Activated CD8-positive, alpha-beta memory T cell treated with anti-CD3 and anti-CD28 coated beads, Interleukin-2, amount 10 ng/mL, durations not matched to agents 7 days and 5 days (primary cell): ENCODE measurements around the gene TBXAS1. TPM values are rescaled to one million over a fixed set of nuclear protein-coding genes. Genes with fewer than 3 reads are reported as not detected.

Experiments
- ATAC-seq: fragments of 150-1000 bp; cut with Tn5 transposase; one replicate; pipeline ENCODE4 v1.10.0; 2021; ENCODE audit warnings: moderate library complexity
- CTCF ChIA-PET: fragments of 350-600 bp; sonication (Branson Sonifier 250); formaldehyde crosslinking; loops from one replicate; lab custom pipeline; 2021; ENCODE audit warnings: antibody characterized with exemption; lab: Charles Lee
- DNase-seq: peaks from one replicate; pipeline ENCODE4 v3.0.0-alpha.2; 2020
- H3K27ac Mint-ChIP-seq: one replicate; pipeline ENCODE4 v1.8.0; 2021; ENCODE audit warnings: mild to moderate bottlenecking, mixed read lengths
- H3K27me3 Mint-ChIP-seq: one replicate; pipeline ENCODE4 v1.8.0; 2021; ENCODE audit warnings: mixed read lengths
- H3K36me3 Mint-ChIP-seq: one replicate; pipeline ENCODE4 v1.8.0; 2021; ENCODE audit warnings: mild to moderate bottlenecking, mixed read lengths
- H3K4me1 Mint-ChIP-seq: one replicate; pipeline ENCODE4 v1.8.0; 2021; ENCODE audit warnings: mixed read lengths
- H3K4me3 Mint-ChIP-seq: one replicate; pipeline ENCODE4 v1.8.0; 2021; ENCODE audit warnings: mild to moderate bottlenecking, moderate library complexity, mixed read lengths
- H3K9me3 Mint-ChIP-seq: one replicate; pipeline ENCODE4 v1.8.0; 2022; ENCODE audit warnings: low read depth, mixed read lengths
- total RNA-seq, 2 experiments: library from RNA; stranded (reverse); gene quantifications; one replicate each; pipeline ENCODE4 v1.2.3, GENCODE V29; 2021

The TBXAS1 gene
- total RNA-seq, 2 experiments from 2014 or later: 1.7 to 3.9 TPM

DNA sequence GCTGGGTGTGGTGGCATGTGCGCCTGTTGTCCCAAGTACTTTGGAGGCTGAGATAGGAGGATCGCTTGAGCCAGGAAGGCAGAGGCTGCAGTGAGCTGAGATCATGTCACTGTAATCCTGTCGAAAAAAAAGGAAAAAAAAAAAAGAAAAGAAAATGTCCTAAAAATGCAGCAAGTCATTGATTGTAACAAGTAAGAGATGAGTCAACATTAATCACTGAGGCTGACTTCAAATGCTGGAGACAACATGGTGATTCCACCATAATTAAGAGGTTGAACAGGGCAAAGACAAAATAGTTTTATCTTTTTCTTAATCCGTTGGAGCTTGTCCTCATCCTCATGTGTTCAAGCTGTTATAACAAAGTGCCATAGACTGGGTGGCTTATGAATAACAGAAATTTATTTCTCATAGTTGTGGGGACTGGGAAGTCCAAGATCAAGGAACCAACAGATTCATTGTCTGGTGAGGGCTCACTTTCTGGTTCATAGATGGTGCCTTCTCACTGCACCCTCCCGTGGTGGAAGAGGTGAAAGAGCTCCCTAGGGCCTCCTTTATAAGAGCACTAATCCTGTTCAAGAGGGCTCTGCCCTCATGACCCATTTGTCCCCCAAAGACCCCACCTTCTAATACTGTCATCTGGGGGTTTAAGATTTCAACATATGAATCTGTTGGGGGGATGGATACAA, 60.3 kb downstream of the TBXAS1 start:
- H3K27ac Mint-ChIP-seq: no peak overlapping the region
- peaks cover 1% of the 10 kb centered on the region for H3K36me3 Mint-ChIP-seq
- H3K4me3 Mint-ChIP-seq: no peak overlapping the region
- H3K9me3 Mint-ChIP-seq: no peaks in the 10 kb centered on the region
- ATAC-seq: no peak
- H3K27me3 Mint-ChIP-seq: peaks cover 18% of the 10 kb centered on the region
- H3K4me1 Mint-ChIP-seq: peaks cover 10% of the 10 kb centered on the region
- CTCF ChIA-PET: interaction anchor here (1.2 kb wide), 1 partner anchor 79 kb away, joined by 4 read pairs; no protein-coding TSS in a partner anchor
- DNase-seq: no peak

DNA sequence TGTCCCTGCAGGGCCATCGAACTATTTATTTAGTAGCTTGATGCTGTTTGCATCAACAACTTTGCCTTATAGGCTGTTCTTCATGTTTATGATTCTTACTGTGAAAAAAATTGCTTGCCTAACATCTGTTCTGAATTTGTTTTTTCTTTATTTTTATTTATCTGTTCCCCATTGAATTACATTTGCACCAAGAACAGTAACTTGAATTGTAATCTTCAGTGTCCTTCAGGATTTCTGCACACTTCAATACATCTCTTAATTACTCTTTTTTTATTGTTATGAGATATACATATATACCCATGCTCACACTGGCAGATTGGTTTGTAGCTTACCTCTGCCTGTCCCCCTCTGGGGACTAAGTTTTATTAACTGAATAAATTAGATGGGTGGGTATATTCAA, 64.4 kb downstream of the TBXAS1 start:
- H3K36me3 Mint-ChIP-seq: no peaks in the 10 kb centered on the region
- no peaks in the 10 kb centered on the region for H3K4me1 Mint-ChIP-seq
- no peaks in the 10 kb centered on the region for H3K9me3 Mint-ChIP-seq
- peaks cover 25% of the 10 kb centered on the region for H3K27me3 Mint-ChIP-seq
- CTCF ChIA-PET: no interaction called here
- H3K27ac Mint-ChIP-seq: no peak overlapping the region
- H3K4me3 Mint-ChIP-seq: no peak overlapping the region
- DNase-seq (no peak), ATAC-seq (no peak)

DNA sequence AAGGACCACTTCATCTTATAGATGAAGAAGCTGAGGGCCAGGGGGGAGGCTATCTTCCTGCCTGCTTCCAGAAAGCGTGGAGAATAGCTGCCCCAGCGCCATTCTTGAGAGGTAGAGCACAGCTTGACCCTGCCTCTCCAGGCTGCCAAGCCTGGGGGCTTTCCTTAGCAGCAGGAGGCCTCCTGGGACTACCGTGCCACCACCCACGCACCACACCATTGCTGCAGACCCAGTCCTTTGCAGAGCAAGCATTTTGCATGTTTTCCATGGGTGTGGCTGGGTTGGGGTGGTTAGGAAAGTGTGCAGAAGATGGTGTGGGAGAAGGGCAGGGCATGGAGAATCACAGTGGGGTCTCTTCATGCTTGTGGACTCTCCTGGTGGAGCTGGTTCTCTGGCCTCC, 64.9 kb downstream of the TBXAS1 start:
- no peaks in the 10 kb centered on the region for H3K9me3 Mint-ChIP-seq
- no peak overlapping the region for H3K4me3 Mint-ChIP-seq
- H3K27ac Mint-ChIP-seq: no peak overlapping the region
- no peaks in the 10 kb centered on the region for H3K36me3 Mint-ChIP-seq
- DNase-seq: no peak
- no peaks in the 10 kb centered on the region for H3K4me1 Mint-ChIP-seq
- H3K27me3 Mint-ChIP-seq: peaks cover 24% of the 10 kb centered on the region
- CTCF ChIA-PET: no interaction called here
- no peak for ATAC-seq

- Mint-ChIP-seq H3K27ac (no peak overlapping the region), H3K27me3 (peaks cover 24% of the 10 kb centered on the region), H3K4me3 (no peak overlapping the region), H3K36me3 (no peaks in the 10 kb centered on the region), H3K4me1 (no peaks in the 10 kb centered on the region), H3K9me3 (no peaks in the 10 kb centered on the region)
- ATAC-seq: no peak
- DNase-seq: no peak
- CTCF ChIA-PET: no interaction called here
Observed at GRCh38 chr7:139895141-139895829, 66.2 kb downstream of the TBXAS1 start.

DNA sequence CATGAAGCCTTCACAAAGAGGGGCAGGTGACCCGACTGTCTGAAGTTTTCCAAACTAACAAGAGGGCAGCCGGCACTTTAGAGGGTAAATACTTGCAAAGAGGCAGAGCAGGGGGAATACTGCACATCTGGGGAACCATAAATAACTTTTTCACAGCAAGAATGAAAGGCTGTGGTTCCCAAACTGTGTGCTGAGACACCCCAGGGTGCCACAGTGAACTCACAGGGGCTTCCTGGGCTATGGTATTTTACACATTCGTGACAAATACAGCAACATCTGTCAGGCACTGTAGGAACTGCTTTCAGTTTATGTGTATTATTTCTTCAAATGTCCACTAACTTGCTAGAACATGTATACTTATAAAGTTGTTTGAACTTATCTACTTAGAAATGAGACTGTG, 67.2 kb downstream of the TBXAS1 start:
- no peak for DNase-seq
- CTCF ChIA-PET: no interaction called here
- Mint-ChIP-seq H3K9me3 (no peaks in the 10 kb centered on the region), H3K36me3 (no peaks in the 10 kb centered on the region), H3K4me3 (no peak overlapping the region), H3K27ac (no peak overlapping the region), H3K27me3 (peaks cover 22% of the 10 kb centered on the region), H3K4me1 (no peaks in the 10 kb centered on the region)
- ATAC-seq: no peak

- no peak for DNase-seq
- H3K36me3 Mint-ChIP-seq: no peaks in the 10 kb centered on the region
- peaks cover 19% of the 10 kb centered on the region for H3K27me3 Mint-ChIP-seq
- no peaks in the 10 kb centered on the region for H3K9me3 Mint-ChIP-seq
- ATAC-seq: no peak
- H3K27ac Mint-ChIP-seq: no peak overlapping the region
- no peak overlapping the region for H3K4me3 Mint-ChIP-seq
- H3K4me1 Mint-ChIP-seq: no peaks in the 10 kb centered on the region
- CTCF ChIA-PET: no interaction called here
Observed at GRCh38 chr7:139896831-139897230, 67.8 kb downstream of the TBXAS1 start.

- H3K27me3 Mint-ChIP-seq: peaks cover 19% of the 10 kb centered on the region
- no peak for ATAC-seq
- CTCF ChIA-PET: no interaction called here
- H3K4me3 Mint-ChIP-seq: no peak overlapping the region
- H3K9me3 Mint-ChIP-seq: no peaks in the 10 kb centered on the region
- no peaks in the 10 kb centered on the region for H3K4me1 Mint-ChIP-seq
- no peak overlapping the region for H3K27ac Mint-ChIP-seq
- no peaks in the 10 kb centered on the region for H3K36me3 Mint-ChIP-seq
- DNase-seq: no peak
Observed at GRCh38 chr7:139897422-139898090, 68.5 kb downstream of the TBXAS1 start.

DNA sequence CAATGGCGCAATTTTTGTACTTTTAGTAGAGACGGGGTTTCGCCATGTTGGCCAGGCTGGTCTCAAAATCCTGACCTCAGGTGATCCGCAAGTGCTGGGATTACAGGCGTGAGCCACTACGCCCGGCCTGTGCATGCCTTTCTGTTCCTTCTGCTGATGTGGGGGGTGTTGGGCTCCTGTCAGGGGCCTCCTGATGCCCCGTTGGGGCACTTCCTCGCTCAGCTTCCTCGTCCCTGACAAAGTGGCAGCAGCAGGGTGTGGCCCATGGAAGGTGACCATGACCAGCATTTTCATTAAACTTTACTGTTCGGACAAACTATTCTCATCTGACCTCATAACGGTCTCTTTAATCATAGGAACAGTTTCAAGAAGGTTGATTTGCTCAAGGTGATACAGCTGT, 69.4 kb downstream of the TBXAS1 start:
- no peak overlapping the region for H3K4me3 Mint-ChIP-seq
- CTCF ChIA-PET: no interaction called here

DNA sequence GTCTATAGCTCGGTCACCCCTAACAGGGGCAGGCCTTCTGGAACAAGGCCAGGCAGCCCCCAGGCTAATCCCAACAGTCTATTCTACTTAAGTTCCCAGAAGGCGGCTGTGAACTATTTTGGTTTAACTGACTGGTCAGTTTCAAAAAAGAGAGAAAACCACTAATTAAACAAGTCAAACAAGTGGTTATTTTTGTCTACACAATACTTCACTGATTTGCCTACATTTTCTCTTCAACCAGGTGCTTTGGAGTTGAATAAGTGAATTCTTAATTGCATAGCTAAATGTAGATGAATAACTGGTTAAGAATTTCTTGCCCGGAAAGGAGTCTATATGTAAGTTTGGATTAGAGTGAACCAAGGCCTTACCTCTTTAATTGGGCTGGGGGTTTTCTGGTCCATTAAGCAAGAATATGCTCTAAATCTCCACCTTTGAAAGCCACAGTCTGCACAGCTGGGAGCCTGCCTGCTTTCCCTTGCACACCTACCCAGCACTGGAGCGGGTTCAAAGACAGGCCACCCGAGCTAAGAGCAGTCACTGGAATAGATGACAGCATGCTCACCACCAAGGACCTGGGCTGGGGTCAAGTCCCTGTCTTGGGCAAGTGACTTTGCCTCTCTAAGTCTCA, 70.4 kb downstream of the TBXAS1 start:
- Mint-ChIP-seq H3K9me3 (peaks cover 8% of the 10 kb centered on the region), H3K36me3 (no peaks in the 10 kb centered on the region), H3K4me1 (no peaks in the 10 kb centered on the region), H3K27ac (no peak overlapping the region), H3K27me3 (peaks cover 28% of the 10 kb centered on the region), H3K4me3 (no peak overlapping the region)
- DNase-seq (no peak), ATAC-seq (no peak)
- CTCF ChIA-PET: no interaction called here

More for the DNA sequence above, 69.4 kb downstream of the TBXAS1 start:
- no peaks in the 10 kb centered on the region for H3K4me1 Mint-ChIP-seq
- peaks cover 19% of the 10 kb centered on the region for H3K27me3 Mint-ChIP-seq
- ATAC-seq (no peak), DNase-seq (no peak)
- H3K27ac Mint-ChIP-seq: no peak overlapping the region
- H3K9me3 Mint-ChIP-seq: peaks cover 5% of the 10 kb centered on the region
- H3K36me3 Mint-ChIP-seq: no peaks in the 10 kb centered on the region

- H3K4me1 Mint-ChIP-seq: no peaks in the 10 kb centered on the region
- H3K27me3 Mint-ChIP-seq: peaks cover 29% of the 10 kb centered on the region
- no peaks in the 10 kb centered on the region for H3K36me3 Mint-ChIP-seq
- peaks cover 8% of the 10 kb centered on the region for H3K9me3 Mint-ChIP-seq
- ATAC-seq (no peak), DNase-seq (no peak)
- no peak overlapping the region for H3K4me3 Mint-ChIP-seq
- H3K27ac Mint-ChIP-seq: no peak overlapping the region
- CTCF ChIA-PET: interaction anchor here (1.4 kb wide), 1 partner anchor 28 kb away, joined by 3 read pairs; no protein-coding TSS in a partner anchor
Observed at GRCh38 chr7:139900326-139900725, 71.3 kb downstream of the TBXAS1 start.

- Mint-ChIP-seq H3K4me1 (no peaks in the 10 kb centered on the region), H3K4me3 (no peak overlapping the region), H3K36me3 (no peaks in the 10 kb centered on the region), H3K27ac (no peak overlapping the region), H3K27me3 (peaks cover 29% of the 10 kb centered on the region), H3K9me3 (peaks cover 8% of the 10 kb centered on the region)
- ATAC-seq (no peak), DNase-seq (no peak)
- CTCF ChIA-PET: interaction anchor here (0.9 to 1.4 kb wide), 3 partner anchors 12 to 101 kb away, joined by 3 read pairs; no protein-coding TSS in a partner anchor
Observed at GRCh38 chr7:139901056-139901795, 72.2 kb downstream of the TBXAS1 start.

DNA sequence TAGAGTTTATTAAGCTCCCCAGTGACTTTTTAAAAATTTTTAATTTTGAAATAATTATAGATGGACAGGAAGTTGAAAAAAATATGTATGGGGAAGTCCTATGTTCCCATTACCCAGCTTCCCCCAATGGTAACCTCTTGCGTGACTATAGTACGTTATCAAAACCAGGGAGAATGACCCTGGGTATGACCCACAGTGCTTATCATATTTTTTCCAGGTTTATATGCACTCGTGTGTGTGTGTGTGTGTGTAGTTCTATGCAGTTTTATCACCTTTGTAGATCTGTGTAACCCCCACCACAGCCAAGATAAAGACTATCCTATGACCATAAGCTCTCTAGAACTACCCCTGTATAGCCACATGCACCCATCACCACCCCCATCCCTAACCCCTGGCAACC, 72.8 kb downstream of the TBXAS1 start:
- Mint-ChIP-seq H3K27ac (no peak overlapping the region), H3K4me1 (no peaks in the 10 kb centered on the region), H3K4me3 (no peak overlapping the region), H3K27me3 (peaks cover 33% of the 10 kb centered on the region), H3K9me3 (peaks cover 8% of the 10 kb centered on the region), H3K36me3 (no peaks in the 10 kb centered on the region)
- ATAC-seq (no peak), DNase-seq (no peak)
- CTCF ChIA-PET: interaction anchor here (0.9 to 1.4 kb wide), 4 partner anchors 12 to 467 kb away, joined by 3 read pairs; no protein-coding TSS in a partner anchor
